Ectodermal cell (in vitro differentiated cells): ENCODE measurements around the gene AKT1.

Experiments
- H3K27ac ChIP-seq: 2 replicates; pipeline ENCODE4 v1.7.0; 2013; ENCODE audit warnings: mild to moderate bottlenecking, low read depth, low read length; ENCODE audit not compliant: insufficient read depth, poor library complexity, severe bottlenecking
- H3K27me3 ChIP-seq: 2 replicates; pipeline ENCODE4 v1.7.0; 2013; ENCODE audit warnings: mild to moderate bottlenecking, low read length; ENCODE audit not compliant: insufficient read depth, control insufficient read depth, poor library complexity, severe bottlenecking
- H3K36me3 ChIP-seq: one replicate; pipeline ENCODE4 v1.7.0; 2013; ENCODE audit warnings: low read length; ENCODE audit not compliant: control insufficient read depth, insufficient read depth
- H3K4me1 ChIP-seq: one replicate; pipeline ENCODE4 v1.7.0; 2013; ENCODE audit warnings: low read length; ENCODE audit not compliant: control insufficient read depth, insufficient read depth
- H3K4me3 ChIP-seq: 2 replicates; pipeline ENCODE4 v1.7.0; 2013; ENCODE audit warnings: low read depth, low read length, control low read depth; ENCODE audit not compliant: insufficient read depth
- H3K9me3 ChIP-seq: 2 replicates; pipeline ENCODE4 v1.7.0; 2013; ENCODE audit warnings: mild to moderate bottlenecking, low read length, moderate library complexity; ENCODE audit not compliant: control insufficient read depth
- WGBS, 2 experiments: methylation state at CpG; one replicate each; pipeline ENCODE4 v1.1.7; 2013; ENCODE audit warnings: missing lambda C conversion rate in 2 of 2; 5-methylcytosine and 5-hydroxymethylcytosine counted together

The AKT1 gene

GRCh38 chr14:104742586-104743455, 52.7 kb downstream of the AKT1 start:
- H3K4me1 ChIP-seq, result no peaks in the 10 kb centered on the region
- no peaks in the 10 kb centered on the region for H3K9me3 ChIP-seq
- no peaks in the 10 kb centered on the region for H3K36me3 ChIP-seq
- H3K27me3 ChIP-seq, result no peaks in the 10 kb centered on the region
- 93 to 94% methylated on average over 32 of the region's 32 CpGs for WGBS, 2 experiments
- H3K27ac ChIP-seq, result no peak overlapping the region
- no peak overlapping the region for H3K4me3 ChIP-seq

GRCh38 chr14:104741803-104742251, 53.7 kb downstream of the AKT1 start:
- Histone ChIP-seq H3K27me3 (no peaks in the 10 kb centered on the region), H3K9me3 (no peaks in the 10 kb centered on the region), H3K27ac (no peak overlapping the region), H3K4me1 (no peaks in the 10 kb centered on the region), H3K4me3 (no peak overlapping the region), H3K36me3 (no peaks in the 10 kb centered on the region)
- 93 to 94% methylated on average over 23 of the region's 23 CpGs for WGBS, 2 experiments

- H3K27me3 ChIP-seq, result no peaks in the 10 kb centered on the region
- H3K36me3 ChIP-seq, result no peaks in the 10 kb centered on the region
- H3K4me1 ChIP-seq, result no peaks in the 10 kb centered on the region
- 93% methylated on average over 29 of the region's 29 CpGs for WGBS, 2 experiments
- H3K27ac ChIP-seq, result no peak overlapping the region
- no peaks in the 10 kb centered on the region for H3K9me3 ChIP-seq
- H3K4me3 ChIP-seq, result no peak overlapping the region
Measured at GRCh38 chr14:104741108-104741802, 54.3 kb downstream of the AKT1 start.

- Histone ChIP-seq H3K4me3 (no peak overlapping the region), H3K4me1 (no peaks in the 10 kb centered on the region), H3K27ac (no peak overlapping the region), H3K9me3 (no peaks in the 10 kb centered on the region), H3K36me3 (no peaks in the 10 kb centered on the region), H3K27me3 (no peaks in the 10 kb centered on the region)
- WGBS, 2 experiments, result 91% methylated on average over 29 of the region's 29 CpGs
Measured at GRCh38 chr14:104739546-104740516, 55.7 kb downstream of the AKT1 start.

GRCh38 chr14:104739026-104739425, 56.5 kb downstream of the AKT1 start:
- Histone ChIP-seq H3K9me3 (no peaks in the 10 kb centered on the region), H3K4me1 (no peaks in the 10 kb centered on the region), H3K36me3 (no peaks in the 10 kb centered on the region), H3K27ac (no peak overlapping the region), H3K4me3 (no peak overlapping the region), H3K27me3 (no peaks in the 10 kb centered on the region)
- WGBS, 2 experiments, result 93 to 96% methylated on average over 17 of the region's 17 CpGs

- H3K27ac ChIP-seq, result no peak overlapping the region
- no peak overlapping the region for H3K4me3 ChIP-seq
- 91 to 93% methylated on average over 18 of the region's 18 CpGs for WGBS, 2 experiments
- H3K4me1 ChIP-seq, result no peaks in the 10 kb centered on the region
- H3K36me3 ChIP-seq, result no peaks in the 10 kb centered on the region
- H3K9me3 ChIP-seq, result no peaks in the 10 kb centered on the region
- H3K27me3 ChIP-seq, result no peaks in the 10 kb centered on the region
Measured at GRCh38 chr14:104738375-104739019, 57.1 kb downstream of the AKT1 start.

GRCh38 chr14:104735830-104736642, 59.5 kb downstream of the AKT1 start:
- WGBS, 2 experiments, result 89 to 90% methylated on average over 26 of the region's 26 CpGs
- H3K27ac ChIP-seq, result no peak overlapping the region
- no peaks in the 10 kb centered on the region for H3K27me3 ChIP-seq
- H3K4me1 ChIP-seq, result no peaks in the 10 kb centered on the region
- H3K36me3 ChIP-seq, result no peaks in the 10 kb centered on the region
- no peaks in the 10 kb centered on the region for H3K9me3 ChIP-seq
- H3K4me3 ChIP-seq, result no peak overlapping the region

- Histone ChIP-seq H3K9me3 (no peaks in the 10 kb centered on the region), H3K4me3 (no peak overlapping the region), H3K36me3 (no peaks in the 10 kb centered on the region), H3K27me3 (no peaks in the 10 kb centered on the region), H3K27ac (no peak overlapping the region), H3K4me1 (no peaks in the 10 kb centered on the region)
- WGBS, 2 experiments, result 88 to 89% methylated on average over 31 of the region's 31 CpGs
Measured at GRCh38 chr14:104734991-104735779, 60.4 kb downstream of the AKT1 start.
